Neuronal stem cell (in vitro differentiated cells): Measurements from ENCODE around the gene HES7.

Experiments
- DNase-seq: peaks from one replicate; pipeline ENCODE4 v3.0.0-alpha.2; 2013; ENCODE audit warnings: low spot score
- H2AFZ ChIP-seq: one replicate; pipeline ENCODE4 v1.6.1; 2013; ENCODE audit warnings: mild to moderate bottlenecking, low read length, inconsistent platforms
- H2AK5ac ChIP-seq: 2 replicates; pipeline ENCODE4 v1.6.1; 2013; ENCODE audit warnings: low read depth, mild to moderate bottlenecking, inconsistent platforms, low read length, moderate library complexity, mixed read lengths
- H2BK120ac ChIP-seq: 2 replicates; pipeline ENCODE4 v1.6.1; 2013; ENCODE audit warnings: low read depth, mild to moderate bottlenecking, inconsistent platforms, low read length, moderate library complexity, mixed read lengths
- H2BK12ac ChIP-seq: one replicate; pipeline ENCODE4 v1.6.1; 2013; ENCODE audit warnings: low read length, inconsistent platforms
- H2BK15ac ChIP-seq: 2 replicates; pipeline ENCODE4 v1.6.1; 2013; ENCODE audit warnings: mild to moderate bottlenecking, low read length, inconsistent platforms, mixed read lengths
- H2BK5ac ChIP-seq: one replicate; pipeline ENCODE4 v1.6.1; 2013; ENCODE audit warnings: inconsistent platforms, mild to moderate bottlenecking, low read length, moderate library complexity
- H3K14ac ChIP-seq: one replicate; pipeline ENCODE4 v1.6.1; 2013; ENCODE audit warnings: low read length, inconsistent platforms
- H3K18ac ChIP-seq: 2 replicates; pipeline ENCODE4 v1.6.1; 2013; ENCODE audit warnings: low read length, inconsistent platforms
- H3K23ac ChIP-seq: 2 replicates; pipeline ENCODE4 v1.6.1; 2013; ENCODE audit warnings: low read depth, mild to moderate bottlenecking, mixed read lengths, low read length, inconsistent platforms; ENCODE audit not compliant: poor library complexity
- H3K27ac ChIP-seq: replicated peaks from 3 replicates; pipeline ENCODE4 v1.5.1; 2013; ENCODE audit warnings: low read length, inconsistent platforms
- H3K27me3 ChIP-seq, 3 experiments: 2 replicates each; pipeline ENCODE4 v1.6.1; 2013; ENCODE audit warnings: low read length in 3 of 3, mild to moderate bottlenecking in 2 of 3, inconsistent platforms in 1 of 3, low read depth in 1 of 3, mixed read lengths in 1 of 3, moderate library complexity in 1 of 3; ENCODE audit not compliant: control insufficient read depth in 3 of 3, insufficient read depth in 3 of 3
- H3K36me3 ChIP-seq, 2 donors: replicated peaks in 1 of 2; 2 replicates each; pipeline ENCODE4 v1.6.1; 2013; ENCODE audit warnings: low read length in 2 of 2; ENCODE audit not compliant: control insufficient read depth in 2 of 2, insufficient read depth in 2 of 2
- H3K4ac ChIP-seq: 2 replicates; pipeline ENCODE4 v1.6.1; 2013; ENCODE audit warnings: inconsistent platforms, mild to moderate bottlenecking, low read length, moderate library complexity
- H3K4me1 ChIP-seq, 2 donors: 1 replicate in 1 of 2; 2 replicates in 1 of 2; pipeline ENCODE4 v1.6.1; 2013; ENCODE audit warnings: low read length in 2 of 2, low read depth in 1 of 2; ENCODE audit not compliant: control insufficient read depth in 2 of 2, insufficient read depth in 1 of 2
- H3K4me2 ChIP-seq: one replicate; pipeline ENCODE4 v1.6.1; 2013; ENCODE audit warnings: mild to moderate bottlenecking, low read length, inconsistent platforms; ENCODE audit not compliant: insufficient read depth, poor library complexity, severe bottlenecking
- H3K4me3 ChIP-seq, 2 donors: 2 replicates each; pipeline ENCODE4 v1.5.1; 2013; ENCODE audit warnings: low read length in 2 of 2, mild to moderate bottlenecking in 2 of 2, inconsistent platforms in 1 of 2, moderate library complexity in 1 of 2
- H3K79me1 ChIP-seq: one replicate; pipeline ENCODE4 v1.6.1; 2013; ENCODE audit warnings: low read depth, mild to moderate bottlenecking, inconsistent platforms, low read length, moderate library complexity
- H3K9ac ChIP-seq: one replicate; pipeline ENCODE4 v1.6.1; 2013; ENCODE audit warnings: mild to moderate bottlenecking, low read depth, low read length, inconsistent platforms; ENCODE audit not compliant: poor library complexity
- H3K9me3 ChIP-seq, 2 donors: replicated peaks in 1 of 2; 2 replicates each; pipeline versions ENCODE3 to v1.6.1; 2013; ENCODE audit warnings: low read length in 2 of 2, mild to moderate bottlenecking in 2 of 2, inconsistent platforms in 1 of 2, low read depth in 1 of 2, mixed read lengths in 1 of 2, moderate library complexity in 1 of 2; ENCODE audit not compliant: control insufficient read depth in 2 of 2, insufficient read depth in 1 of 2
- H4K8ac ChIP-seq: one replicate; pipeline ENCODE4 v1.6.1; 2013; ENCODE audit warnings: low read depth, mild to moderate bottlenecking, inconsistent platforms, low read length, moderate library complexity
- H4K91ac ChIP-seq: one replicate; pipeline ENCODE4 v1.6.1; 2013; ENCODE audit warnings: low read length, low read depth, mild to moderate bottlenecking, inconsistent platforms; ENCODE audit not compliant: poor library complexity
- WGBS, 2 donors: extraction: QIAGEN DNeasy Blood & Tissue Kit; methylation state at CpG; one replicate each; pipeline ENCODE4 v1.1.7; 2013; ENCODE audit warnings: missing lambda C conversion rate in 2 of 2, mixed read lengths in 1 of 2; ENCODE audit not compliant: insufficient read length in 2 of 2, insufficient replicate concordance in 1 of 2; ENCODE audit errors: extremely low coverage in 2 of 2; 5-methylcytosine and 5-hydroxymethylcytosine counted together

Gene HES7

DNA sequence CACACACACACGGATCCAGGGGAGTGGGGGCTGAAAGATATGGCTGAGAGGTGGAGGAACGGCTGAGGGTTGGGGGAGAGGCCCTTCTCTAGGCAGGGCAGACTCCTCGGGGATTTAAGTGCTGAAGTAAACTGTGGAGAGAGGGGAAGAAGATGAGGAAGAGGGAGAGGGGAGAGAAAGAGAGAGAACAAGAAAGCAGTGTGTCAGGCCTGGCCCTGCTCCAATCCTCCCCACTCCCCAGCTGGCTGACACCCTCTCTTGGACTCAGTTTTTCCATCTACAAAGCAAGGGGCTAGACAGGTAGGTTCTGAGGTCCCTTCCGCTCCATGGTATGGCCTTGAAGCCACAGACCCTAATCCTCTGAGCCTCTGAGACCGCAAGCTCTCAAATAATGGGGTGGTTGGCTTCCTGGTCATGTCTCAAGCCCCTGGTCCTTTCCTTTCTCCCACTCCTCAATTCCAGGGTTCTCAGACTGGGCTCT, 36.9 kb upstream of the HES7 start:
- no peak overlapping the region for H3K4me2 ChIP-seq
- H3K4me3 ChIP-seq, result peak overlapping the region in 1 of 2 donors; percentile 97
- no peak for DNase-seq
- H3K18ac ChIP-seq, result no peak overlapping the region
- H4K8ac ChIP-seq, result no peak overlapping the region
- peaks cover 22 to 40% of the 10 kb centered on the region in 2 donors for H3K36me3 ChIP-seq
- H2BK12ac ChIP-seq, result no peak overlapping the region
- no peak overlapping the region for H3K4ac ChIP-seq
- H2AFZ ChIP-seq, result no peak overlapping the region
- H3K9ac ChIP-seq, result no peak overlapping the region
- no peak overlapping the region for H3K23ac ChIP-seq
- no peak overlapping the region for H4K91ac ChIP-seq
- H2BK5ac ChIP-seq, result no peak overlapping the region
- no peak overlapping the region for H2BK120ac ChIP-seq
- no peaks in the 10 kb centered on the region for H3K27me3 ChIP-seq
- H3K4me1 ChIP-seq, result peaks cover 26 to 37% of the 10 kb centered on the region in 2 donors
- no peak overlapping the region for H3K27ac ChIP-seq
- no peak overlapping the region for H2BK15ac ChIP-seq
- no peaks in the 10 kb centered on the region for H3K9me3 ChIP-seq
- peaks cover 14% of the 10 kb centered on the region for H3K79me1 ChIP-seq
- no CpG with 5 or more reads among the region's 5 CpGs for WGBS, 2 donors
- no peak overlapping the region for H3K14ac ChIP-seq
- H2AK5ac ChIP-seq, result no peak overlapping the region

GRCh38 chr17:8160224-8160577, 36.3 kb upstream of the HES7 start:
- no peaks in the 10 kb centered on the region for H3K9me3 ChIP-seq
- no peak overlapping the region for H4K8ac ChIP-seq
- no peak overlapping the region for H2AFZ ChIP-seq
- H2BK12ac ChIP-seq, result no peak overlapping the region
- H3K18ac ChIP-seq, result no peak overlapping the region
- H3K36me3 ChIP-seq, result peaks cover 22 to 40% of the 10 kb centered on the region in 2 donors
- no peak overlapping the region for H3K4ac ChIP-seq
- H2BK120ac ChIP-seq, result no peak overlapping the region
- no peak overlapping the region for H3K4me3 ChIP-seq
- H3K27me3 ChIP-seq, result no peaks in the 10 kb centered on the region
- H4K91ac ChIP-seq, result no peak overlapping the region
- peaks cover 29 to 43% of the 10 kb centered on the region in 2 donors for H3K4me1 ChIP-seq
- no peak overlapping the region for H3K14ac ChIP-seq
- H3K9ac ChIP-seq, result no peak overlapping the region
- WGBS, 2 donors, result no CpG with 5 or more reads among the region's 4 CpGs
- no peak overlapping the region for H2BK15ac ChIP-seq
- no peak overlapping the region for H3K27ac ChIP-seq
- H2AK5ac ChIP-seq, result no peak overlapping the region
- no peak overlapping the region for H2BK5ac ChIP-seq
- H3K4me2 ChIP-seq, result no peak overlapping the region
- H3K79me1 ChIP-seq, result peaks cover 16% of the 10 kb centered on the region
- DNase-seq, result no peak
- no peak overlapping the region for H3K23ac ChIP-seq

DNA sequence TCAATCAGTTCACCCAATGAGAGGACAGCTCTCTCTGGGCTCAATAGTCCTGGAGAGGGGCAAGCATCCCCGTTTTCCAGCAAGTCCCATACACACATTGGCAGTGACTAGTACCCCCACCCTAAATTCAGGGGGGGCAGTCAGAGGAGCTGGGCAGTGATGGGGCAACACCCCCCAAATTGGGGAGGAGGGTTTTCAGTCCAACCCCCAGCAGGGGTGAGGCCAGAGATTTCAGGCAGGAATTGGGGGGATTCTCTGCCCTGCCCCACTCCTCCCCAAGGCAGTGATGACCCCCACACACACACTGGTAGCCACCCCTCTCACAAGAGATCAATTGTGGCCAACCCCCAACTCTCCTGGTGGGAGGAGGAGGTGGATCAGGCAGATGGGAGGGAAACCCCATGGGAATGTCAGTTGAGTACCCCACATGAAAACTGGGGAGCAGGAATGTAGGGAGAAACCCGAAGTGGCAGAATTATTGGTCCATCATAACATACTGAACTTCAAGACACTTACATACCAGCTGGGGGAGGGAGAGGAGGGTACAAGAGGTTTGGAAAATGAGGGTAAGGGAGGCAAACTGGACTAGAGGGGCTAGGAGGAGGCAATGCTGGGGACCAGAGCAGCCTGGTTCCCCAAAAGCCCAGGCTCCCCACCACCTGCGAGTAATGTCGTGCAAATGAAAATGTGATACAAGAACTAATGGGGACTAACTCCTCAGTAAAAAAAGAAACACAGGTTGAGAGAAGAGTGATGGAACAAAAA, 35.7 kb upstream of the HES7 start:
- Histone ChIP-seq H3K4me2 (no peak overlapping the region), H3K27me3 (no peaks in the 10 kb centered on the region), H2AFZ (no peak overlapping the region), H3K36me3 (peaks cover 22 to 40% of the 10 kb centered on the region in 2 donors), H4K91ac (no peak overlapping the region), H3K27ac (no peak overlapping the region), H2AK5ac (no peak overlapping the region), H3K9ac (no peak overlapping the region), H4K8ac (no peak overlapping the region), H2BK5ac (no peak overlapping the region), H2BK15ac (no peak overlapping the region), H3K4me1 (peaks cover 30 to 43% of the 10 kb centered on the region in 2 donors), H3K9me3 (no peaks in the 10 kb centered on the region), H2BK12ac (no peak overlapping the region), H3K14ac (no peak overlapping the region), H2BK120ac (no peak overlapping the region), H3K18ac (no peak overlapping the region), H3K23ac (no peak overlapping the region), H3K79me1 (peaks cover 16% of the 10 kb centered on the region), H3K4ac (no peak overlapping the region), H3K4me3 (no peak overlapping the region)
- no CpG with 5 or more reads among the region's 4 CpGs for WGBS, 2 donors
- DNase-seq, result no peak

DNA sequence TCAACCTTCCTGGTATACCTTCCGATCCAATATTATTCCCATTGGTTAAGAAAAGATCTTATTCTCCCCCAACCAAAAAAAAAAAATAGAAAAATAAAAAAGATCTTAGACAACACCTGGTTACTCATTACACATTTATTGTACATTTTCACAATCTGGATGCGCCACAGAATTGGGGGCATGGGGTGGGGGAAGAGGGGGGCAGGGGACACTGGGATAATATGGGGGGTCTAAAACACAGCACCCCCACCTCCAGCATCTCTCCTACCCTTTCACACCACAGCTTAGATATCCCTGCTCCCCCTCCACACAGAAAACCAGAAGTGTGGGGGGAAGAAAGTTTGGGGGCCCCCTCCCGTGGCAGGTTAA, 35.1 kb upstream of the HES7 start:
- Histone ChIP-seq H3K9ac (no peak overlapping the region), H3K18ac (no peak overlapping the region), H2AFZ (no peak overlapping the region), H3K4me2 (no peak overlapping the region), H3K4ac (no peak overlapping the region), H3K9me3 (no peaks in the 10 kb centered on the region), H4K8ac (no peak overlapping the region), H3K27ac (no peak overlapping the region), H3K23ac (no peak overlapping the region), H2AK5ac (no peak overlapping the region), H2BK12ac (no peak overlapping the region), H3K27me3 (no peaks in the 10 kb centered on the region), H3K4me3 (no peak overlapping the region), H2BK15ac (no peak overlapping the region), H2BK120ac (no peak overlapping the region), H3K4me1 (peaks cover 29 to 40% of the 10 kb centered on the region in 2 donors), H3K14ac (no peak overlapping the region), H4K91ac (no peak overlapping the region), H3K36me3 (peaks cover 22 to 40% of the 10 kb centered on the region in 2 donors), H2BK5ac (no peak overlapping the region), H3K79me1 (peaks cover 16% of the 10 kb centered on the region)
- DNase-seq, result no peak
- no CpG with 5 or more reads among the region's 3 CpGs for WGBS, 2 donors
